Thyroid gland (tissue), 4 donors: Measurements from ENCODE around the gene DIRAS1. TPM values are rescaled to one million over a fixed set of nuclear protein-coding genes. Genes with fewer than 3 reads are reported as not detected.

Experiments used
- DNase-seq, 2 donors: peaks; one replicate each; pipeline ENCODE4 v3.0.0-alpha.2; 2019
- H3K27ac ChIP-seq, 3 donors: fragments of 200-600 bp; sonication (generic); 1 replicate in 2 of 3; 2 replicates in 1 of 3; pipeline ENCODE4 v1.5.1; 2016 to 2019; ENCODE audit warnings: mild to moderate bottlenecking in 1 of 3, moderate library complexity in 1 of 3
- H3K27me3 ChIP-seq: fragments of 200-600 bp; sonication (generic); one replicate; pipeline ENCODE4 v1.5.1; 2019
- H3K36me3 ChIP-seq, 2 donors: fragments of 200-600 bp; sonication (generic); one replicate each; pipeline ENCODE4 v1.5.1; 2016 to 2019
- H3K4me1 ChIP-seq, 2 donors: fragments of 200-600 bp; sonication (generic); one replicate each; pipeline ENCODE4 v1.5.1; 2017 to 2019
- H3K4me3 ChIP-seq, 3 donors: fragments of 200-600 bp; sonication (generic); replicated peaks in 1 of 3; 1 replicate in 2 of 3; 2 replicates in 1 of 3; pipeline ENCODE4 v1.5.1; 2016; ENCODE audit warnings: mild to moderate bottlenecking in 1 of 3
- H3K9me3 ChIP-seq: fragments of 200-600 bp; sonication (generic); one replicate; pipeline ENCODE4 v1.5.1; 2017
- POLR2A ChIP-seq, 2 donors: fragments of 450-650 bp; IDR thresholded peaks; one replicate each; pipeline ENCODE4 v1.6.1; 2017; ENCODE audit warnings: antibody characterized with exemption in 2 of 2, mild to moderate bottlenecking in 2 of 2, moderate library complexity in 1 of 2
- WGBS, 2 donors: methylation state at CpG; one replicate each; pipeline ENCODE4 v1.1.5; 2017; 5-methylcytosine and 5-hydroxymethylcytosine counted together
- intact Hi-C: fragments of 100-400 bp; cut with DNase I; formaldehyde crosslinking; loops from one replicate; pipeline ENCODE4 v1.15.1; 2023
- total RNA-seq, 4 donors: library from RNA; depleted of rRNA; stranded (reverse); fragments of >200 nt; gene quantifications; one replicate each; pipeline ENCODE4 v1.2.3, GENCODE V29; 2016
- TF ChIP-seq, protein P1 (sequence below), 6 experiments: fragments of 200-600 bp in 3 of 6; fragments of 450-650 bp in 3 of 6; sonication (generic) in 3 of 6; IDR thresholded peaks; one replicate each; pipeline ENCODE4 v1.5.1; 2016 to 2019; ENCODE audit warnings: antibody characterized with exemption in 6 of 6, mild to moderate bottlenecking in 2 of 6, inconsistent platforms in 1 of 6, moderate library complexity in 1 of 6

The DIRAS1 gene
- total RNA-seq, 4 donors from 2014 or later = 0.27 to 0.67 (median 0.40) TPM

DNA sequence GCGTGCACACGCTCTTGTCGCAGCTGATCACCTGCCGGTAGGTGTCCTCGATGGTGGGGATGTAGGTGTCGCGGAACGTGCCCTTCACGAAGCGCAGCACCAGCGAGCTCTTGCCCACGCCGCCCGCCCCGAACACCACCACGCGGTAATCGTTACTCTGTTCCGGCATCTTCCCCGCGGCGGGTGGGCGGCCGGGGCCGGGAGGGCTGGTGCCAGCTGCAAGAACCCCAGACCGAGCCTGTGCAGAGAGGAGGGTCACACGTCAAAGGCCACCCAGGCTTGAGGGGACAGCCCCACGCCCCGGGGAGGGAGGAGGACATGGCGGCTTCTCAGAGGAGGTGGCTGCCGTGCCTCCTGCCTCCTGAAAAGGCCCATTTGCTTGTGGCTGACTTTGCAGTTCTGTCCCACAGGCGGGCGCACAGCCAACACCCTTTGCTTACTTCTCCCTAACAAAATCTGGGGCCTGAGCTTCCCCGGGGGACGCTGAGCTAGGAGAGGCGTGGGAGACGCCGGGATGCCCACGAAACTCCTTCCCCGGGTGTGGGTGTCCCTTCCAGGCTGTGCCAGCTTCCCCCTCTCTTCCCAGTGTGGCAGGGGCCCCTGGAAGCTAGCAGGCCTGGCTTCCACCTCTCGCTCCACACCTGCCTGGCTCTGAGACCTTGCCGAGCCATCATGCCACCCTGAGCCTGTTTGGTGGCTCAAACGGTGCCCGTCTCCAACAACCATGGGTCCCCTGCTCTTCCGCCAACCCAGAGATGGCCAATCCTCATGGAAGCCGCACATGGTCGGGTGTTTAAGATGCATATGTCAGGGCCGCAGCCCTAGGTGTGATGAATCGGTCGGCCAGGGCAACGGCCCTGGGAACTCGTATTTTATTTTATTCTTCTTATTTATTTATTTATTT, 3.3 kb downstream of the DIRAS1 start:
- no peak overlapping the region for H3K27ac ChIP-seq
- no peaks in the 10 kb centered on the region for H3K9me3 ChIP-seq
- peaks cover 9% of the 10 kb centered on the region for H3K27me3 ChIP-seq
- TF ChIP-seq POLR2A (IDR thresholded peaks at IDR 0.05) = no peak
- TF ChIP-seq, protein P1, sequence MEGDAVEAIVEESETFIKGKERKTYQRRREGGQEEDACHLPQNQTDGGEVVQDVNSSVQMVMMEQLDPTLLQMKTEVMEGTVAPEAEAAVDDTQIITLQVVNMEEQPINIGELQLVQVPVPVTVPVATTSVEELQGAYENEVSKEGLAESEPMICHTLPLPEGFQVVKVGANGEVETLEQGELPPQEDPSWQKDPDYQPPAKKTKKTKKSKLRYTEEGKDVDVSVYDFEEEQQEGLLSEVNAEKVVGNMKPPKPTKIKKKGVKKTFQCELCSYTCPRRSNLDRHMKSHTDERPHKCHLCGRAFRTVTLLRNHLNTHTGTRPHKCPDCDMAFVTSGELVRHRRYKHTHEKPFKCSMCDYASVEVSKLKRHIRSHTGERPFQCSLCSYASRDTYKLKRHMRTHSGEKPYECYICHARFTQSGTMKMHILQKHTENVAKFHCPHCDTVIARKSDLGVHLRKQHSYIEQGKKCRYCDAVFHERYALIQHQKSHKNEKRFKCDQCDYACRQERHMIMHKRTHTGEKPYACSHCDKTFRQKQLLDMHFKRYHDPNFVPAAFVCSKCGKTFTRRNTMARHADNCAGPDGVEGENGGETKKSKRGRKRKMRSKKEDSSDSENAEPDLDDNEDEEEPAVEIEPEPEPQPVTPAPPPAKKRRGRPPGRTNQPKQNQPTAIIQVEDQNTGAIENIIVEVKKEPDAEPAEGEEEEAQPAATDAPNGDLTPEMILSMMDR (IDR thresholded peaks at IDR 0.05) = no peak
- intact Hi-C loops = no loop called here
- no peak for DNase-seq
- no peak overlapping the region for H3K4me3 ChIP-seq
- peaks cover 6 to 15% of the 10 kb centered on the region in 2 donors for H3K4me1 ChIP-seq
- H3K36me3 ChIP-seq = no peaks in the 10 kb centered on the region
- 80 to 90% methylated on average over 46 to 52 of the region's 52 CpGs for WGBS, 2 donors

DNA sequence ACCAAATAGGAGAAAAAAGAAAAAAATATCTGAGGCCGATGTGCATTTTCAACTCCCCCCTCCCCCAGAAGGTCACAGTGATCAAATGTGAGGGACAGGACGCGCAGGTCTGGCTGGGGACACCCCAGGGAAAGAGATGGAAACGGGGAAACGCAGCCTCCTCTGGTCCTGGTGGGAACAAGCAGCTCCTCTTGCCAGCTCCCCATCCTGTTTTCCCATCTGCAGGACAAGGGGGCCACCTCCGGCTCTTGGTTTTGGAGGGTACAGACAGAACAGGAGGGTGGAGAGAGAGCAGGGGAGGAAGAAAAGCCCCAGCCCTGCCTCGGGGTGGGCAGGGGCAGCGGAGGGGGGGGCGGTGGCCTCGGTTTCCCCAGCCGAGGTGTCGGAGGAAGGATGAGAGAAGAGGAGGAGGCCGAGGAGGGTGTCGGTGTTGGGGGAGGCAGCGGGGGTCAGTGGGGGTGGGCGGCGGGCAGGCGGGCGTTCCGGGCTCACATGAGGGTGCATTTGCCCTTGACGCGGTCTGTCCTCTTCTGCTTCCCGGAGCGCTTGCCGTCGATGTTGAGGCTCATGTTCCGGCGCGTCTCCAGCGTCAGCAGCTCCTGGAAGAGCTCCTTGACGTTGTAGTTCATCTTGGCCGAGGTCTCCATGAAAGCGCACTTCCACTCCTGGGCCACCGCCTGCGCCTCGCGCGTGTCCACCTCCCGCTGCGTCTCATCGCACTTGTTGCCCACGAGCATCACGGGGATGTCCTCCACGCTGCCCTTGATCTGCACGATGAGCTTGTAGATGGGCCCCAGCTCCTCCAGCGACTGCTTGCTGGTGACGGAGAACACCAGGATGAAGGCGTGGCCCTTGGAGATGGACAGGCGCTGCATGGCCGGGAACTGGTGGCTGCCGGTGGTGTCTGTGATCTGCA, 4.2 kb downstream of the DIRAS1 start:
- Histone ChIP-seq H3K4me3 (no peak overlapping the region), H3K4me1 (peaks cover 6 to 13% of the 10 kb centered on the region in 2 donors), H3K27me3 (peaks cover 9% of the 10 kb centered on the region), H3K36me3 (no peaks in the 10 kb centered on the region), H3K9me3 (no peaks in the 10 kb centered on the region), H3K27ac (no peak overlapping the region)
- intact Hi-C loops = no loop called here
- TF ChIP-seq, protein P1 (IDR thresholded peaks at IDR 0.05) = no peak
- no peak for TF ChIP-seq POLR2A (IDR thresholded peaks at IDR 0.05)
- DNase-seq = no peak
- WGBS, 2 donors = 89 to 92% methylated on average over 49 to 50 of the region's 51 CpGs

DNA sequence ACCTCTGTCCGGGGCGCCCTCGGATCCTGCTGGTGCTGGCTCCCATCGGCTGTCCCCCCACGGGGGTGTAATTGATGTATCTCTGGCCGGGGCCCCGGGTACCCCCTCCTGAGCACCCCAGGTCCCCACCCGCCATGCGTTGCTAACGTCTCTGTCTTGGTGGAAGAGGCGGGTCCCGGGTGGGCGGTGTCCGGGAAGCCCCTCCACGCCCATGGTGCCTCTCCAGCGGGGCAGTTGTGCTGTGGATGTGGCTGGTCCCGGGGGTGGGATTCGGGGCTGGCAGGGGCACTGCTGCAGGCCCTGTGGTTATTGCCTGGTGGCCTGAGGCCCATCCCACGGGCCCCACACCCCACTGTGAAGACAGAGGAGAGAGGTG, 4.9 kb downstream of the DIRAS1 start:
- DNase-seq = no peak
- peaks cover 6 to 13% of the 10 kb centered on the region in 2 donors for H3K4me1 ChIP-seq
- no peaks in the 10 kb centered on the region for H3K36me3 ChIP-seq
- H3K4me3 ChIP-seq = no peak overlapping the region
- 86 to 94% methylated on average over 9 to 13 of the region's 19 CpGs for WGBS, 2 donors
- no peaks in the 10 kb centered on the region for H3K9me3 ChIP-seq
- H3K27ac ChIP-seq = no peak overlapping the region
- TF ChIP-seq, protein P1 (IDR thresholded peaks at IDR 0.05) = no peak
- TF ChIP-seq POLR2A (IDR thresholded peaks at IDR 0.05) = no peak
- intact Hi-C loops = no loop called here
- H3K27me3 ChIP-seq = peaks cover 9% of the 10 kb centered on the region

DNA sequence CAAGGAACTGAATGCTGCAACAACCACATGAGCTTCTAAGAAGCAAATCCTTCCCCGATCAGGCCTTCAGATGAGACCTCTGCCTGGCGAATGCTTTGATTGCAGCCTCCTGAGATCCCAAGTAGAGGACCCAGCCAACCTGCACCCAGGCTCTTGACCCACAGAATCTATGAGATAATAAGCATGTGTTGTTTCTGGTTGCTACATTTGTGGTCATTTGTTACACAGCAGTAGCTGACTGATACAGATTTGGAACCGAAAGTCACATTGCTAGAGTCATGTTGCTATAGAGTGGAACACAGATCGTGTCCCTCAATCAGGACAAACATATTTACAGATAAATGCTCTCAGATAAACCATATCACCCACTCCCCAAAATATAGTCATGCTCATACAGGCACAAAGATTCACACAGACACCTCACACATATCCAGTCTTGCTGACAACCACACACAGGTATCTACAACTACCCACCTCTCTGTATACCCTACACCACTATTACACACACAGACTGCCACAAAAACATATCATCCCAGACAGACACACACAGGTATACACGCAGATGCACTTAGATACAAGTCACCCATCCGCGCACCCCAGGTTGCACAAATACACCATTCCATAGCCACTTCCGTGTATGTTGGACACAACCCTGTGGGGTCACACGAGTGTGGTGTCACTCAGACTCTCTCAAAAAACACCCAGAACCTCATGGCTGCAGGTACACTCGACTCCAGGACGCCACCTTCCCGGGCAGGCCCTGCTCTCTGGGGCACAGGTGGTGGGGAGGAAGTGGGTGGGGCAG, 5.5 kb downstream of the DIRAS1 start:
- Histone ChIP-seq H3K27ac (no peak overlapping the region), H3K4me3 (no peak overlapping the region), H3K9me3 (no peaks in the 10 kb centered on the region), H3K27me3 (peaks cover 7% of the 10 kb centered on the region), H3K4me1 (peaks cover 4 to 9% of the 10 kb centered on the region in 2 donors), H3K36me3 (no peaks in the 10 kb centered on the region)
- no peak for DNase-seq
- no peak for TF ChIP-seq POLR2A (IDR thresholded peaks at IDR 0.05)
- TF ChIP-seq, protein P1 (IDR thresholded peaks at IDR 0.05) = no peak
- 93 to 95% methylated on average over 11 to 12 of the region's 12 CpGs for WGBS, 2 donors
- intact Hi-C loops = no loop called here
